GM23338 (cell line): Measurements from ENCODE around the gene KISS1R. TPM values are rescaled to one million over a fixed set of nuclear protein-coding genes. Genes with fewer than 3 reads are reported as not detected.

Experiments used
- ATAC-seq: fragments of 200-7000 bp; cut with Tn5 transposase; 3 replicates; pipeline ENCODE4 v1.9.1; 2020
- DNase-seq: peaks from one replicate; pipeline ENCODE4 v3.0.0-alpha.2; 2015; ENCODE audit warnings: low spot score
- H2AFZ ChIP-seq: fragments of 200-600 bp; sonication (generic); 2 replicates; pipeline ENCODE4 v1.8.0; 2016; ENCODE audit warnings: antibody characterized with exemption, mild to moderate bottlenecking, moderate library complexity
- H3F3A ChIP-seq: fragments of 200-600 bp; sonication (generic); replicated peaks from 2 replicates; pipeline ENCODE4 v1.8.0; 2017; ENCODE audit warnings: antibody characterized with exemption, mixed run types, low read depth
- H3K27ac ChIP-seq: fragments of 200-600 bp; sonication (generic); 2 replicates; pipeline ENCODE4 v1.6.1; 2016; ENCODE audit warnings: low read depth
- H3K27me3 ChIP-seq: fragments of 200-600 bp; sonication (generic); 2 replicates; pipeline ENCODE4 v1.8.0; 2016; ENCODE audit warnings: mild to moderate bottlenecking, mixed run types, moderate library complexity; ENCODE audit not compliant: insufficient read depth
- H3K36me3 ChIP-seq: fragments of 200-600 bp; sonication (generic); 2 replicates; pipeline ENCODE4 v1.8.0; 2016; ENCODE audit warnings: mild to moderate bottlenecking; ENCODE audit not compliant: insufficient read depth
- H3K4me1 ChIP-seq: fragments of 200-600 bp; sonication (generic); 2 replicates; pipeline ENCODE4 v1.8.0; 2016; ENCODE audit warnings: mild to moderate bottlenecking, moderate library complexity; ENCODE audit not compliant: insufficient read depth
- H3K4me2 ChIP-seq: fragments of 200-600 bp; sonication (generic); 2 replicates; pipeline ENCODE4 v1.7.1; 2017; ENCODE audit warnings: mixed run types
- H3K4me3 ChIP-seq: fragments of 200-600 bp; sonication (generic); 2 replicates; pipeline ENCODE4 v1.6.1; 2016; ENCODE audit warnings: mixed run types
- H3K79me2 ChIP-seq: fragments of 200-600 bp; sonication (generic); replicated peaks from 2 replicates; pipeline ENCODE4 v1.8.0; 2017; ENCODE audit warnings: mild to moderate bottlenecking; ENCODE audit not compliant: insufficient read depth
- H3K9me2 ChIP-seq: fragments of 200-600 bp; sonication (generic); 2 replicates; pipeline ENCODE4 v1.8.0; 2017; ENCODE audit not compliant: insufficient read depth
- H4K20me1 ChIP-seq: fragments of 200-600 bp; sonication (generic); replicated peaks from 2 replicates; pipeline ENCODE4 v1.8.0; 2017; ENCODE audit warnings: mild to moderate bottlenecking; ENCODE audit not compliant: insufficient read depth
- H3K27ac Mint-ChIP-seq: 2 replicates; pipeline ENCODE4 v1.8.0; 2020; ENCODE audit warnings: inconsistent platforms, mild to moderate bottlenecking, moderate library complexity, mixed read lengths
- H3K27me3 Mint-ChIP-seq: 3 replicates; pipeline ENCODE4 v1.8.0; 2022; ENCODE audit warnings: low read depth, mild to moderate bottlenecking, moderate library complexity, mixed read lengths, inconsistent platforms; ENCODE audit not compliant: insufficient read depth, poor library complexity
- H3K36me3 Mint-ChIP-seq: 3 replicates; pipeline ENCODE4 v1.8.0; 2021; ENCODE audit warnings: low read depth, mild to moderate bottlenecking, inconsistent platforms, moderate library complexity, mixed read lengths
- H3K4me1 Mint-ChIP-seq: 3 replicates; pipeline ENCODE4 v1.8.0; 2020; ENCODE audit warnings: mild to moderate bottlenecking, inconsistent platforms, mixed read lengths
- H3K4me3 Mint-ChIP-seq: 3 replicates; pipeline ENCODE4 v1.8.0; 2021; ENCODE audit warnings: moderate library complexity, mild to moderate bottlenecking, inconsistent platforms, mixed read lengths
- H3K9me3 Mint-ChIP-seq: 3 replicates; pipeline ENCODE4 v1.8.0; 2020; ENCODE audit warnings: moderate library complexity, mild to moderate bottlenecking, inconsistent platforms, mixed read lengths
- CREB1 ChIP-seq: fragments of 250-450 bp; sonication (Bioruptor Pico); IDR thresholded peaks from 2 replicates; pipeline ENCODE4 v1.5.0; 2020; ENCODE audit warnings: low read depth, mild to moderate bottlenecking, moderate library complexity
- CTCF ChIP-seq, 2 experiments: fragments of 200-600 bp in 1 of 2; sonication (generic) in 1 of 2; conservative IDR thresholded peaks; 2 replicates each; pipeline versions ENCODE4 v1.5.1 to v1.6.1; 2016 to 2017; ENCODE audit warnings: antibody characterized with exemption in 2 of 2, low read depth in 2 of 2, mild to moderate bottlenecking in 2 of 2, moderate library complexity in 1 of 2
- ETS1 ChIP-seq: IDR thresholded peaks from 2 replicates; pipeline ENCODE4 v1.6.1; 2016; ENCODE audit warnings: antibody characterized with exemption
- EZH2 ChIP-seq: fragments of 200-600 bp; sonication (generic); IDR thresholded peaks from one replicate; pipeline ENCODE4 v1.8.0; 2017; ENCODE audit warnings: antibody characterized with exemption, mild to moderate bottlenecking, low read depth; ENCODE audit not compliant: unreplicated experiment
- EZH2phosphoT487 ChIP-seq: fragments of 200-600 bp; sonication (generic); IDR thresholded peaks from one replicate; pipeline ENCODE4 v1.8.1; 2018; ENCODE audit warnings: antibody characterized with exemption; ENCODE audit not compliant: unreplicated experiment
- JUNB ChIP-seq: IDR thresholded peaks from one replicate; pipeline ENCODE4 v1.6.1; 2016; ENCODE audit warnings: antibody characterized with exemption; ENCODE audit not compliant: unreplicated experiment
- NANOG ChIP-seq: IDR thresholded peaks from 2 replicates; pipeline ENCODE4 v1.6.1; 2016; ENCODE audit warnings: antibody characterized with exemption, borderline replicate concordance
- POLR2AphosphoS5 ChIP-seq: IDR thresholded peaks from 2 replicates; pipeline ENCODE4 v1.6.1; 2016; ENCODE audit warnings: antibody characterized with exemption, low read depth
- REST ChIP-seq: IDR thresholded peaks from one replicate; pipeline ENCODE4 v1.6.1; 2018; ENCODE audit warnings: antibody characterized with exemption; ENCODE audit not compliant: unreplicated experiment
- STAT1 ChIP-seq: IDR thresholded peaks from one replicate; pipeline ENCODE4 v1.6.1; 2016; ENCODE audit warnings: antibody characterized with exemption; ENCODE audit not compliant: unreplicated experiment
- ZNF114 ChIP-seq: fragments of 250-450 bp; sonication (Bioruptor Pico); IDR thresholded peaks from 2 replicates; pipeline ENCODE4 v1.5.0; 2020; ENCODE audit warnings: mild to moderate bottlenecking, moderate library complexity
- ZNF331 ChIP-seq: fragments of 250-450 bp; sonication (Bioruptor Pico); IDR thresholded peaks from 2 replicates; pipeline ENCODE4 v1.5.0; 2020; ENCODE audit warnings: low read depth, mild to moderate bottlenecking, moderate library complexity
- ZNF462 ChIP-seq: fragments of 250-450 bp; sonication (Bioruptor Pico); IDR thresholded peaks from 2 replicates; pipeline ENCODE4 v1.5.0; 2020; ENCODE audit warnings: mild to moderate bottlenecking, moderate library complexity
- polyA plus RNA-seq: library from polyadenylated mRNA; unstranded; fragments of >200 nt; fragmentation: Nextera tagmentation; extraction: Ambion mirVana; gene quantifications from 2 replicates; pipeline ENCODE4 v1.2.1, GENCODE V29; 2016
- total RNA-seq: library from RNA; depleted of rRNA; stranded (reverse); fragments of >200 nt; shearing (Covaris generic); gene quantifications from 2 replicates; pipeline ENCODE4 v1.2.3, GENCODE V29; 2014

Gene KISS1R
- total and polyA plus RNA-seq, 2 experiments from 2014 or later: 0.78 to 4.0 TPM

GRCh38 chr19:904545-904944 lies 12.6 kb upstream of the KISS1R start:
- H4K20me1 ChIP-seq: peaks cover 35% of the 10 kb centered on the region
- H3K4me3 Mint-ChIP-seq: no peak overlapping the region
- DNase-seq (no peak), ATAC-seq (no peak)
- H3K4me2 ChIP-seq: no peak overlapping the region
- no peak overlapping the region for H2AFZ ChIP-seq
- H3K4me1 ChIP-seq: peaks cover 8% of the 10 kb centered on the region; the same call in 1 of the 2 replicates
- H3K79me2 ChIP-seq: peaks cover 44% of the 10 kb centered on the region
- no peaks in the 10 kb centered on the region for H3K27me3 ChIP-seq
- no peaks in the 10 kb centered on the region for H3K36me3 ChIP-seq
- H3K4me1 Mint-ChIP-seq: peaks cover 5% of the 10 kb centered on the region
- H3K36me3 Mint-ChIP-seq: peaks cover 7% of the 10 kb centered on the region; the same call in 2 of the 3 replicates
- H3K9me3 Mint-ChIP-seq: no peaks in the 10 kb centered on the region
- no peaks in the 10 kb centered on the region for H3K9me2 ChIP-seq
- no peak overlapping the region for H3K27ac Mint-ChIP-seq
- H3K27me3 Mint-ChIP-seq: peaks cover 7% of the 10 kb centered on the region
- peaks cover 10% of the 10 kb centered on the region; the same call in 1 of the 2 replicates for H3F3A ChIP-seq
- TF ChIP-seq JUNB (no peak), NANOG (no peak), ETS1 (no peak), STAT1 (no peak), ZNF331 (CRISPR knock-in tag) (no peak), ZNF114 (CRISPR knock-in tag) (no peak), POLR2AphosphoS5 (no peak), CREB1 (CRISPR knock-in tag) (no peak), EZH2 (no peak), EZH2phosphoT487 (no peak), REST (no peak), ZNF462 (CRISPR knock-in tag) (no peak), CTCF (conservative IDR thresholded peaks at IDR 0.05; ENCODE audit: low read depth in 2 of 2) (no peak)
- H3K27ac ChIP-seq: no peak overlapping the region
- no peak overlapping the region for H3K4me3 ChIP-seq
